Measurements from ENCODE around the gene RHOU. TPM values are rescaled to one million over a fixed set of nuclear protein-coding genes. Genes with fewer than 3 reads are reported as not detected.
A peak's percentile ranks its signal among the peaks of the same experiment; 100 is the strongest.

Gene RHOU
- total and polyA plus RNA-seq, 2 of the 13 experiments (the other 11 are each of a cell fraction or from before 2014, with no cell fraction given): 11.9 to 18.5 TPM

DNA sequence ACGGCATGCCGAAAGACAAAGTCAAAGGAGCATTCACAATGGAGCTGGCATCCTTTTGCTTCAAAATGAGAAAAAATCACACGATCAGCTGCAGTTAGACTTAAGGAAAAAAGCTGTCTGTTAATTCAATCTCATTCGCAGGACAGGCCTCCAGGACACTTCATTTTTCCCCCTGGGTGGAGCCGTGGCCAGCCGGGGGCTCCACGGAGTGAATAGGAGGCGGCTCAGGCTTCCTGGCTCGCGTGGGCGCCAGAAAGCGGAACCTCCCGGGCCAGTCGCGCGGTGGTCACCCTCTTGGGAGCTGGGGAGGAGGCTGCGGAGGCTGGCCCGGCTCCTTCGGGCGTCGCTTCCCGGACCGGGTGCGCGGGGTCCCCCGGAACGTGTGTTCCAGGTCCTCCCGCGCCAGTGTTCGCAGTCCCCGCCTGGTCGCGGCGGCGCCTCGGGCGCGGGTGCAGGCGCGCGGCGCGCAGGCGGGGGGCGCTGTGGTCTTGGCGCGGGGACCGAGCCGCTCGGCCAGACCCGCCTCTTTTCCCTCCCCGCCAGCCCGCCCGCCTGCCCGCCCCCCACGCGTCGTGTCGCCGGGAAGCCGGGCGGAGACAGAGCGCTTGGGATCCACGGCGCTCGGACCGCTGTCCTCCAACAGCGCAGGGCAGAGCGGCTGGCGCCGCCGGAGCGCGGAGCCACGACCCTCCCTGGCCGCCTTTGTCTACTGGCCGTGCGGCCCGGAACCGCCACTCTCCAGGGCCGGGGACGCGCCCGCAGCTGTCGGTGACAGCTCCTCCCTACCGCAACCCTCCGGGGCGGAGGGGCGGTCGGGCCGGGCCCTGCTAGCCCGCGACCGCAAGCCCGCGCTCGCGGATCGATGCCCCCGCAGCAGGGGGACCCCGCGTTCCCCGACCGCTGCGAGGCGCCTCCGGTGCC lies at the start of gene RHOU (continued):
- TF ChIP-seq RXRA (CRISPR knock-in tag; IDR thresholded peaks at IDR 0.05) (no peak; the same call in 1 of the 2 replicates), HNRNPL (IDR thresholded peaks at IDR 0.05; ENCODE audit: low read depth, low read length) (no peak), RAD51 (IDR thresholded peaks at IDR 0.05; ENCODE audit: borderline replicate concordance) (no peak), ZNF282 (IDR thresholded peaks at IDR 0.05; ENCODE audit: partially characterized antibody) (no peak), ZNF225 (CRISPR knock-in tag; IDR thresholded peaks at IDR 0.05) (no peak), BCL6 (CRISPR knock-in tag; IDR thresholded peaks at IDR 0.05) (0 out of 2 replicates have a peak, but pooled peaks have one; percentile 20), ZNF251 (CRISPR knock-in tag; IDR thresholded peaks at IDR 0.05) (no peak), EHMT2 (IDR thresholded peaks at IDR 0.05; ENCODE audit: borderline replicate concordance, low read depth, low read length) (no peak), ZNF619 (CRISPR knock-in tag; IDR thresholded peaks at IDR 0.05) (no peak), MATR3 (CRISPR knock-in tag; IDR thresholded peaks at IDR 0.05) (no peak), ZNF781 (CRISPR knock-in tag; IDR thresholded peaks at IDR 0.05; ENCODE audit: borderline replicate concordance, not compliant biosample characterization) (no peak)
- TF ChIP-seq, protein P1, sequence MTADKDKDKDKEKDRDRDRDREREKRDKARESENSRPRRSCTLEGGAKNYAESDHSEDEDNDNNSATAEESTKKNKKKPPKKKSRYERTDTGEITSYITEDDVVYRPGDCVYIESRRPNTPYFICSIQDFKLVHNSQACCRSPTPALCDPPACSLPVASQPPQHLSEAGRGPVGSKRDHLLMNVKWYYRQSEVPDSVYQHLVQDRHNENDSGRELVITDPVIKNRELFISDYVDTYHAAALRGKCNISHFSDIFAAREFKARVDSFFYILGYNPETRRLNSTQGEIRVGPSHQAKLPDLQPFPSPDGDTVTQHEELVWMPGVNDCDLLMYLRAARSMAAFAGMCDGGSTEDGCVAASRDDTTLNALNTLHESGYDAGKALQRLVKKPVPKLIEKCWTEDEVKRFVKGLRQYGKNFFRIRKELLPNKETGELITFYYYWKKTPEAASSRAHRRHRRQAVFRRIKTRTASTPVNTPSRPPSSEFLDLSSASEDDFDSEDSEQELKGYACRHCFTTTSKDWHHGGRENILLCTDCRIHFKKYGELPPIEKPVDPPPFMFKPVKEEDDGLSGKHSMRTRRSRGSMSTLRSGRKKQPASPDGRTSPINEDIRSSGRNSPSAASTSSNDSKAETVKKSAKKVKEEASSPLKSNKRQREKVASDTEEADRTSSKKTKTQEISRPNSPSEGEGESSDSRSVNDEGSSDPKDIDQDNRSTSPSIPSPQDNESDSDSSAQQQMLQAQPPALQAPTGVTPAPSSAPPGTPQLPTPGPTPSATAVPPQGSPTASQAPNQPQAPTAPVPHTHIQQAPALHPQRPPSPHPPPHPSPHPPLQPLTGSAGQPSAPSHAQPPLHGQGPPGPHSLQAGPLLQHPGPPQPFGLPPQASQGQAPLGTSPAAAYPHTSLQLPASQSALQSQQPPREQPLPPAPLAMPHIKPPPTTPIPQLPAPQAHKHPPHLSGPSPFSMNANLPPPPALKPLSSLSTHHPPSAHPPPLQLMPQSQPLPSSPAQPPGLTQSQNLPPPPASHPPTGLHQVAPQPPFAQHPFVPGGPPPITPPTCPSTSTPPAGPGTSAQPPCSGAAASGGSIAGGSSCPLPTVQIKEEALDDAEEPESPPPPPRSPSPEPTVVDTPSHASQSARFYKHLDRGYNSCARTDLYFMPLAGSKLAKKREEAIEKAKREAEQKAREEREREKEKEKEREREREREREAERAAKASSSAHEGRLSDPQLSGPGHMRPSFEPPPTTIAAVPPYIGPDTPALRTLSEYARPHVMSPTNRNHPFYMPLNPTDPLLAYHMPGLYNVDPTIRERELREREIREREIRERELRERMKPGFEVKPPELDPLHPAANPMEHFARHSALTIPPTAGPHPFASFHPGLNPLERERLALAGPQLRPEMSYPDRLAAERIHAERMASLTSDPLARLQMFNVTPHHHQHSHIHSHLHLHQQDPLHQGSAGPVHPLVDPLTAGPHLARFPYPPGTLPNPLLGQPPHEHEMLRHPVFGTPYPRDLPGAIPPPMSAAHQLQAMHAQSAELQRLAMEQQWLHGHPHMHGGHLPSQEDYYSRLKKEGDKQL (CRISPR knock-in tag; IDR thresholded peaks at IDR 0.05; ENCODE audit: low read depth): no peak
- TF ChIP-seq, protein P2, sequence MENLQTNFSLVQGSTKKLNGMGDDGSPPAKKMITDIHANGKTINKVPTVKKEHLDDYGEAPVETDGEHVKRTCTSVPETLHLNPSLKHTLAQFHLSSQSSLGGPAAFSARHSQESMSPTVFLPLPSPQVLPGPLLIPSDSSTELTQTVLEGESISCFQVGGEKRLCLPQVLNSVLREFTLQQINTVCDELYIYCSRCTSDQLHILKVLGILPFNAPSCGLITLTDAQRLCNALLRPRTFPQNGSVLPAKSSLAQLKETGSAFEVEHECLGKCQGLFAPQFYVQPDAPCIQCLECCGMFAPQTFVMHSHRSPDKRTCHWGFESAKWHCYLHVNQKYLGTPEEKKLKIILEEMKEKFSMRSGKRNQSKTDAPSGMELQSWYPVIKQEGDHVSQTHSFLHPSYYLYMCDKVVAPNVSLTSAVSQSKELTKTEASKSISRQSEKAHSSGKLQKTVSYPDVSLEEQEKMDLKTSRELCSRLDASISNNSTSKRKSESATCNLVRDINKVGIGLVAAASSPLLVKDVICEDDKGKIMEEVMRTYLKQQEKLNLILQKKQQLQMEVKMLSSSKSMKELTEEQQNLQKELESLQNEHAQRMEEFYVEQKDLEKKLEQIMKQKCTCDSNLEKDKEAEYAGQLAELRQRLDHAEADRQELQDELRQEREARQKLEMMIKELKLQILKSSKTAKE (CRISPR knock-in tag; IDR thresholded peaks at IDR 0.05; ENCODE audit: borderline replicate concordance): no peak
- TF ChIP-seq, protein P3, sequence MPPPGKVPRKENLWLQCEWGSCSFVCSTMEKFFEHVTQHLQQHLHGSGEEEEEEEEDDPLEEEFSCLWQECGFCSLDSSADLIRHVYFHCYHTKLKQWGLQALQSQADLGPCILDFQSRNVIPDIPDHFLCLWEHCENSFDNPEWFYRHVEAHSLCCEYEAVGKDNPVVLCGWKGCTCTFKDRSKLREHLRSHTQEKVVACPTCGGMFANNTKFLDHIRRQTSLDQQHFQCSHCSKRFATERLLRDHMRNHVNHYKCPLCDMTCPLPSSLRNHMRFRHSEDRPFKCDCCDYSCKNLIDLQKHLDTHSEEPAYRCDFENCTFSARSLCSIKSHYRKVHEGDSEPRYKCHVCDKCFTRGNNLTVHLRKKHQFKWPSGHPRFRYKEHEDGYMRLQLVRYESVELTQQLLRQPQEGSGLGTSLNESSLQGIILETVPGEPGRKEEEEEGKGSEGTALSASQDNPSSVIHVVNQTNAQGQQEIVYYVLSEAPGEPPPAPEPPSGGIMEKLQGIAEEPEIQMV (CRISPR knock-in tag; IDR thresholded peaks at IDR 0.05; ENCODE audit: low read depth): no peak
- TF ChIP-seq, protein P4, sequence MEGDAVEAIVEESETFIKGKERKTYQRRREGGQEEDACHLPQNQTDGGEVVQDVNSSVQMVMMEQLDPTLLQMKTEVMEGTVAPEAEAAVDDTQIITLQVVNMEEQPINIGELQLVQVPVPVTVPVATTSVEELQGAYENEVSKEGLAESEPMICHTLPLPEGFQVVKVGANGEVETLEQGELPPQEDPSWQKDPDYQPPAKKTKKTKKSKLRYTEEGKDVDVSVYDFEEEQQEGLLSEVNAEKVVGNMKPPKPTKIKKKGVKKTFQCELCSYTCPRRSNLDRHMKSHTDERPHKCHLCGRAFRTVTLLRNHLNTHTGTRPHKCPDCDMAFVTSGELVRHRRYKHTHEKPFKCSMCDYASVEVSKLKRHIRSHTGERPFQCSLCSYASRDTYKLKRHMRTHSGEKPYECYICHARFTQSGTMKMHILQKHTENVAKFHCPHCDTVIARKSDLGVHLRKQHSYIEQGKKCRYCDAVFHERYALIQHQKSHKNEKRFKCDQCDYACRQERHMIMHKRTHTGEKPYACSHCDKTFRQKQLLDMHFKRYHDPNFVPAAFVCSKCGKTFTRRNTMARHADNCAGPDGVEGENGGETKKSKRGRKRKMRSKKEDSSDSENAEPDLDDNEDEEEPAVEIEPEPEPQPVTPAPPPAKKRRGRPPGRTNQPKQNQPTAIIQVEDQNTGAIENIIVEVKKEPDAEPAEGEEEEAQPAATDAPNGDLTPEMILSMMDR (CRISPR knock-in tag; IDR thresholded peaks at IDR 0.05): peak; percentile 67
- TF ChIP-seq, protein P5, sequence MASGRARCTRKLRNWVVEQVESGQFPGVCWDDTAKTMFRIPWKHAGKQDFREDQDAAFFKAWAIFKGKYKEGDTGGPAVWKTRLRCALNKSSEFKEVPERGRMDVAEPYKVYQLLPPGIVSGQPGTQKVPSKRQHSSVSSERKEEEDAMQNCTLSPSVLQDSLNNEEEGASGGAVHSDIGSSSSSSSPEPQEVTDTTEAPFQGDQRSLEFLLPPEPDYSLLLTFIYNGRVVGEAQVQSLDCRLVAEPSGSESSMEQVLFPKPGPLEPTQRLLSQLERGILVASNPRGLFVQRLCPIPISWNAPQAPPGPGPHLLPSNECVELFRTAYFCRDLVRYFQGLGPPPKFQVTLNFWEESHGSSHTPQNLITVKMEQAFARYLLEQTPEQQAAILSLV (CRISPR knock-in tag; IDR thresholded peaks at IDR 0.05; ENCODE audit: borderline replicate concordance): no peak; the same call in 1 of the 2 replicates

Measured in HepG2 (cell line).